GM12878 (cell line): Measurements from ENCODE around the gene DHX57. TPM values are rescaled to one million over a fixed set of nuclear protein-coding genes. Genes with fewer than 3 reads are reported as not detected.

Source experiments
- ATAC-seq: fragments of 200-7000 bp; cut with Tn5 transposase; 3 replicates; pipeline ENCODE4 v1.9.1; 2020; ENCODE audit warnings: mild to moderate bottlenecking, moderate library complexity
- BruUV-seq: library from RNA; stranded (reverse); fragments of 400-500 nt; replicated peaks from 2 replicates; lab custom pipeline; 2021; lab: Mats Ljungman, UMichigan
- CTCF ChIA-PET: fragments of 300-600 bp; sonication (Branson Sonifier 250); formaldehyde crosslinking; extraction: SDS; loops from one replicate; lab custom pipeline; 2021; ENCODE audit warnings: inconsistent platforms; lab: Yijun Ruan, JAX
- POLR2A ChIA-PET: fragments of 350-600 bp; formaldehyde crosslinking; extraction: SDS; loops from one replicate; lab custom pipeline; 2021; ENCODE audit warnings: inconsistent platforms; lab: Charles Lee
- RAD21 ChIA-PET: fragments of 300-600 bp; sonication (Branson Sonifier 250); formaldehyde crosslinking; loops from one replicate; lab custom pipeline; 2023; ENCODE audit warnings: antibody characterized with exemption; ENCODE audit not compliant: unreplicated experiment; lab: Charles Lee
- SMC1A ChIA-PET: fragments of 300-600 bp; sonication (Branson Sonifier 250); formaldehyde crosslinking; loops from one replicate; lab custom pipeline; 2023; ENCODE audit not compliant: unreplicated experiment, uncharacterized antibody; lab: Charles Lee
- DNase-seq: peaks from one replicate; pipeline ENCODE4 v3.0.0-alpha.2; 2011; ENCODE audit warnings: low read depth, low spot score
- FAIRE-seq: peaks from 3 replicates; lab custom pipeline; 2011; peaks lifted over from hg19 to GRCh38; lab: Jason Lieb, UNC
- H2AFZ ChIP-seq: 2 replicates; pipeline ENCODE4 v1.6.0; 2011; ENCODE audit warnings: low read depth, low read length, control low read depth; ENCODE audit not compliant: control insufficient read depth
- H3K27ac ChIP-seq: 2 replicates; pipeline ENCODE4 v1.5.1; 2011; ENCODE audit warnings: control low read depth; ENCODE audit not compliant: control insufficient read depth, insufficient read depth
- H3K27me3 ChIP-seq, 2 experiments: replicated peaks in 1 of 2; 2 replicates each; pipeline versions ENCODE4 v1.6.0 to v1.6.1; 2011; ENCODE audit warnings: low read length in 1 of 2; ENCODE audit not compliant: control insufficient read depth in 2 of 2, insufficient read depth in 2 of 2
- H3K36me3 ChIP-seq, 2 experiments: 2 replicates each; pipeline ENCODE4 v1.5.1; 2011; ENCODE audit warnings: low read length in 1 of 2; ENCODE audit not compliant: control insufficient read depth in 2 of 2, insufficient read depth in 2 of 2
- H3K4me1 ChIP-seq: 2 replicates; pipeline ENCODE4 v1.6.1; 2011; ENCODE audit warnings: mild to moderate bottlenecking, low read length, moderate library complexity, mixed read lengths; ENCODE audit not compliant: control insufficient read depth, insufficient read depth
- H3K4me2 ChIP-seq: 2 replicates; pipeline ENCODE4 v1.6.0; 2011; ENCODE audit warnings: control low read depth; ENCODE audit not compliant: control insufficient read depth, insufficient read depth
- H3K4me3 ChIP-seq: fragments of 200-600 bp; sonication (generic); 2 replicates; pipeline ENCODE4 v1.5.1; 2016
- H3K79me2 ChIP-seq: 2 replicates; pipeline ENCODE4 v1.6.0; 2011; ENCODE audit warnings: low read length; ENCODE audit not compliant: control insufficient read depth, insufficient read depth
- H3K9ac ChIP-seq: 2 replicates; pipeline ENCODE4 v1.8.0; 2011; ENCODE audit warnings: low read length, control low read depth, mixed read lengths; ENCODE audit not compliant: control insufficient read depth, insufficient read depth
- H3K9me3 ChIP-seq: replicated peaks from 3 replicates; pipeline ENCODE4 v1.5.1; 2011; ENCODE audit warnings: mild to moderate bottlenecking, low read length; ENCODE audit not compliant: control insufficient read depth, insufficient read depth
- H4K20me1 ChIP-seq: 2 replicates; pipeline ENCODE4 v1.6.0; 2011; ENCODE audit not compliant: control insufficient read depth, insufficient read depth
- CREM ChIP-seq: IDR thresholded peaks from 2 replicates; pipeline ENCODE4 v1.6.1; 2014; ENCODE audit warnings: antibody characterized with exemption, low read depth
- HCFC1 ChIP-seq: fragments of 150-350 bp; IDR thresholded peaks from 2 replicates; pipeline ENCODE4 v1.6.1; 2014; ENCODE audit warnings: low read length
- IKZF1 ChIP-seq: fragments of 450-650 bp; conservative IDR thresholded peaks from 2 replicates; pipeline ENCODE4 v1.6.1; 2017; ENCODE audit warnings: antibody characterized with exemption, mild to moderate bottlenecking
- NKRF ChIP-seq: fragments of 450-650 bp; conservative IDR thresholded peaks from 2 replicates; pipeline ENCODE4 v1.6.1; 2017; ENCODE audit warnings: mild to moderate bottlenecking, moderate library complexity
- PBX3 ChIP-seq: IDR thresholded peaks from 2 replicates; pipeline ENCODE4 v1.6.1; 2011; ENCODE audit warnings: mild to moderate bottlenecking, low read depth, low read length, moderate library complexity; ENCODE audit not compliant: insufficient replicate concordance
- PML ChIP-seq: IDR thresholded peaks from 2 replicates; pipeline ENCODE4 v1.6.1; 2012; ENCODE audit warnings: low read length, inconsistent platforms
- RELA ChIP-seq: fragments of 450-650 bp; IDR thresholded peaks from 2 replicates; pipeline ENCODE4 v1.8.0; 2014; ENCODE audit warnings: borderline replicate concordance; ENCODE audit not compliant: partially characterized antibody
- RELB ChIP-seq: fragments of 450-650 bp; IDR thresholded peaks from 2 replicates; pipeline ENCODE4 v1.6.1; 2017; ENCODE audit warnings: low read depth, mild to moderate bottlenecking, moderate library complexity
- SIX5 ChIP-seq: IDR thresholded peaks from 2 replicates; pipeline ENCODE4 v1.6.1; 2011; ENCODE audit warnings: mild to moderate bottlenecking, low read depth, low read length, moderate library complexity; ENCODE audit not compliant: severe bottlenecking
- SKIL ChIP-seq: fragments of 450-650 bp; IDR thresholded peaks from 2 replicates; pipeline ENCODE4 v1.6.1; 2017; ENCODE audit warnings: mild to moderate bottlenecking, low read depth, inconsistent platforms; ENCODE audit not compliant: poor library complexity, severe bottlenecking
- SMARCA5 ChIP-seq: fragments of 450-650 bp; IDR thresholded peaks from 2 replicates; pipeline ENCODE4 v1.6.1; 2017; ENCODE audit warnings: mild to moderate bottlenecking
- SRF ChIP-seq, 2 experiments: IDR thresholded peaks; 2 replicates each; pipeline ENCODE4 v1.6.1; 2011; ENCODE audit warnings: low read depth in 2 of 2, low read length in 2 of 2, mild to moderate bottlenecking in 1 of 2, moderate library complexity in 1 of 2
- STAT1 ChIP-seq: fragments of 450-650 bp; conservative IDR thresholded peaks from 2 replicates; pipeline ENCODE4 v1.6.1; 2014; ENCODE audit warnings: antibody characterized with exemption, mild to moderate bottlenecking
- WRNIP1 ChIP-seq: IDR thresholded peaks from 2 replicates; pipeline ENCODE4 v1.6.1; 2011; ENCODE audit warnings: low read depth, low read length, improper control_type of control experiment, borderline replicate concordance
- ZNF24 ChIP-seq: fragments of 450-650 bp; IDR thresholded peaks from 2 replicates; pipeline ENCODE4 v1.6.1; 2017; ENCODE audit warnings: antibody characterized with exemption, mild to moderate bottlenecking
- WGBS: methylation state at CpG from one replicate; pipeline ENCODE4 v1.1.6; 2016; ENCODE audit warnings: low lambda C conversion rate; ENCODE audit not compliant: insufficient replicate concordance, insufficient coverage; ENCODE audit errors: missing lambda C conversion rate; 5-methylcytosine and 5-hydroxymethylcytosine counted together
- in situ Hi-C: fragments of 300-500 bp; cut with MboI; formaldehyde crosslinking; loops from 9 replicates; pipeline ENCODE4 v1.14.3; 2018; ENCODE audit warnings: mixed read lengths
- intact Hi-C: fragments of 100-400 bp; cut with micrococcal nuclease; formaldehyde crosslinking; loops from one replicate; pipeline ENCODE4 v1.14.2; 2022; ENCODE audit not compliant: unreplicated experiment
- polyA plus RNA-seq, 11 experiments: library from polyadenylated mRNA; depleted of rRNA in 4 of 11; unstranded in 6 of 11; stranded (reverse) in 5 of 11; fragments of >200 nt; fragmentation: Nextera tagmentation in 4 of 11; fragmentation: Illumina TruSeq in 1 of 11; extraction: Ambion mirVana in 4 of 11; extraction: Trizol in 1 of 11; gene quantifications; 1 replicate in 1 of 11; 2 replicates in 10 of 11; pipeline versions ENCODE4 v1.2.1 to v1.2.3, GENCODE V29; 2011 to 2016; ENCODE audit warnings: inconsistent platforms in 2 of 11, missing spikeins in 2 of 11, low read depth in 1 of 11
- total RNA-seq, 4 experiments: library from RNA; depleted of rRNA in 3 of 4; stranded (reverse); fragments of >200 nt in 3 of 4; fragmentation: Illumina TruSeq in 1 of 4; extraction: Trizol in 1 of 4; gene quantifications; 2 replicates each; pipeline versions ENCODE4 v1.2.1 to v1.2.3, GENCODE V29; 2013 to 2021
- TF ChIP-seq, protein P1 (sequence below): fragments of 450-650 bp; IDR thresholded peaks from 2 replicates; pipeline ENCODE4 v1.6.1; 2017; ENCODE audit warnings: borderline replicate concordance

Gene DHX57
- total and polyA plus RNA-seq, 10 of the 15 experiments (the other 5 are each of a cell fraction or from before 2014, with no cell fraction given), result 6.5 to 18.0 (median 15.8) TPM

DNA sequence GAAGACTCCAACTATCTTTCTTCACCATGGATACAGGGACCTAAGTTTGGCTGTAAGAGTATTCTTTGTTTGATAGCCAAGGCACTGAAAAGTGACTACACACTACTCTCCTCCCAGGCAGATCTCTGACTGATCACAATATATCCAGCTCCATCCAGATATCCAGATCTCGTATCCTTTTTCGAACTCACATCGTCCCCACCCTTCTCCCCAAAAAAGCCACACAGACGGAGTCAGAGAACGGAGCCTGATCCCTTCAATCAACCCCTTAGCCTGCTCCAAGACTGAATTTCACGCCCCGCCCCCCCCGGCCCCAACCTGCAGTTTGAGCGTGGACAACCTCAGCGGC lies 533 bp downstream of the DHX57 start:
- H3K27me3 ChIP-seq, result no peaks in the 10 kb centered on the region
- BruUV-seq, result TSS peak; percentile 82
- intact Hi-C loops (no loop called here), in situ Hi-C loops (no loop called here)
- peaks cover 7% of the 10 kb centered on the region for H3K79me2 ChIP-seq
- RAD21 ChIA-PET, result no interaction called here
- no peaks in the 10 kb centered on the region for H3K36me3 ChIP-seq
- peak overlapping the region; percentile 73 for H3K9ac ChIP-seq
- no peak overlapping the region; the same call in 1 of the 2 replicates for H3K27ac ChIP-seq
- no peaks in the 10 kb centered on the region for H4K20me1 ChIP-seq
- POLR2A ChIA-PET, result interaction anchor here (1.2 to 1.4 kb wide), 3 partner anchors 10 to 244 kb away, joined by 3 to 4 read pairs (median 3); no protein-coding TSS in a partner anchor
- WGBS, result 3% methylated on average over 10 of the region's 10 CpGs
- H3K9me3 ChIP-seq, result no peaks in the 10 kb centered on the region; the same call in 2 of the 3 replicates
- H3K4me3 ChIP-seq, result peak overlapping the region; percentile 93
- no peak for DNase-seq
- peak; percentile 17; the same call in 2 of the 3 replicates for ATAC-seq
- CTCF ChIA-PET, result no interaction called here
- peak overlapping the region; percentile 81 for H3K4me2 ChIP-seq
- peak; percentile 84 for FAIRE-seq
- peak overlapping the region; percentile 95 for H2AFZ ChIP-seq
- SMC1A ChIA-PET, result interaction anchor here (2.2 kb wide), 1 partner anchor 294 kb away, joined by 7 read pairs; no protein-coding TSS in a partner anchor
- H3K4me1 ChIP-seq, result no peaks in the 10 kb centered on the region
- TF ChIP-seq SKIL (no peak), SIX5 (no peak), ZNF24 (no peak), CREM (no peak), RELB (no peak), PBX3 (no peak), HCFC1 (no peak), WRNIP1 (no peak), IKZF1 (no peak), RELA (no peak), SRF (IDR thresholded peaks at IDR 0.05; ENCODE audit: low read depth in 2 of 2, low read length in 2 of 2) (no peak), PML (no peak), SMARCA5 (no peak), STAT1 (no peak), NKRF (no peak)
- TF ChIP-seq, protein P1, sequence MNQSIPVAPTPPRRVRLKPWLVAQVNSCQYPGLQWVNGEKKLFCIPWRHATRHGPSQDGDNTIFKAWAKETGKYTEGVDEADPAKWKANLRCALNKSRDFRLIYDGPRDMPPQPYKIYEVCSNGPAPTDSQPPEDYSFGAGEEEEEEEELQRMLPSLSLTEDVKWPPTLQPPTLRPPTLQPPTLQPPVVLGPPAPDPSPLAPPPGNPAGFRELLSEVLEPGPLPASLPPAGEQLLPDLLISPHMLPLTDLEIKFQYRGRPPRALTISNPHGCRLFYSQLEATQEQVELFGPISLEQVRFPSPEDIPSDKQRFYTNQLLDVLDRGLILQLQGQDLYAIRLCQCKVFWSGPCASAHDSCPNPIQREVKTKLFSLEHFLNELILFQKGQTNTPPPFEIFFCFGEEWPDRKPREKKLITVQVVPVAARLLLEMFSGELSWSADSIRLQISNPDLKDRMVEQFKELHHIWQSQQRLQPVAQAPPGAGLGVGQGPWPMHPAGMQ, result no peak
